IMR-90 (cell line): ENCODE data around the gene NNT. TPM values are rescaled to one million over a fixed set of nuclear protein-coding genes. Genes with fewer than 3 reads are reported as not detected.

Source experiments
- ATAC-seq: fragments of 200-7000 bp; cut with Tn5 transposase; 2 replicates; pipeline ENCODE4 v1.9.1; 2020; ENCODE audit warnings: low read depth, mild to moderate bottlenecking, moderate library complexity
- BruUV-seq: library from RNA; stranded (reverse); fragments of 400-500 nt; replicated peaks from 2 replicates; lab custom pipeline; 2021; lab: Mats Ljungman, UMichigan
- CTCF ChIA-PET: fragments of 300-600 bp; formaldehyde crosslinking; extraction: SDS; loops from one replicate; lab custom pipeline; 2021; ENCODE audit warnings: antibody characterized with exemption; lab: Yijun Ruan, JAX
- POLR2A ChIA-PET: fragments of 300-600 bp; sonication (Branson Sonifier 250); formaldehyde crosslinking; loops from one replicate; lab custom pipeline; 2022; ENCODE audit warnings: antibody characterized with exemption; ENCODE audit not compliant: unreplicated experiment; lab: Charles Lee
- DNase-seq: peaks from one replicate; pipeline ENCODE4 v3.0.0; 2013
- H2AFZ ChIP-seq: replicated peaks from 2 replicates; pipeline ENCODE3; 2013; ENCODE audit warnings: low read length, mild to moderate bottlenecking; ENCODE audit not compliant: poor library complexity
- H2AK5ac ChIP-seq: 2 replicates; pipeline ENCODE4 v1.6.1; 2013; ENCODE audit warnings: low read depth, low read length, inconsistent platforms
- H2AK9ac ChIP-seq: replicated peaks from 2 replicates; pipeline ENCODE3; 2013; ENCODE audit warnings: mild to moderate bottlenecking, low read depth, low read length, moderate library complexity; ENCODE audit not compliant: poor library complexity
- H2BK120ac ChIP-seq: 2 replicates; pipeline ENCODE4 v1.6.1; 2013; ENCODE audit warnings: low read depth, low read length, inconsistent platforms
- H2BK15ac ChIP-seq: 3 replicates; pipeline ENCODE4 v1.6.1; 2013; ENCODE audit warnings: low read depth, low read length, inconsistent platforms
- H2BK20ac ChIP-seq: 2 replicates; pipeline ENCODE4 v1.6.1; 2013; ENCODE audit warnings: low read depth, mild to moderate bottlenecking, inconsistent platforms, low read length, moderate library complexity
- H2BK5ac ChIP-seq: 2 replicates; pipeline ENCODE4 v1.6.1; 2013; ENCODE audit warnings: mild to moderate bottlenecking, low read depth, low read length, inconsistent platforms; ENCODE audit not compliant: poor library complexity, severe bottlenecking
- H3K14ac ChIP-seq: replicated peaks from 2 replicates; pipeline ENCODE4 v1.6.1; 2013; ENCODE audit warnings: low read depth, low read length, inconsistent platforms
- H3K18ac ChIP-seq: 2 replicates; pipeline ENCODE4 v1.6.1; 2013; ENCODE audit warnings: low read depth, low read length, control low read depth
- H3K23ac ChIP-seq: 2 replicates; pipeline ENCODE4 v1.6.1; 2013; ENCODE audit warnings: low read depth, low read length, inconsistent platforms
- H3K27ac ChIP-seq: 2 replicates; pipeline ENCODE4 v1.5.1; 2013; ENCODE audit warnings: mild to moderate bottlenecking, control low read depth, low read length; ENCODE audit not compliant: insufficient read depth
- H3K27me3 ChIP-seq: 2 replicates; pipeline ENCODE4 v1.6.1; 2013; ENCODE audit warnings: low read length; ENCODE audit not compliant: control insufficient read depth, insufficient read depth
- H3K36me3 ChIP-seq: 2 replicates; pipeline ENCODE4 v1.6.1; 2013; ENCODE audit warnings: low read length, mixed read lengths; ENCODE audit not compliant: control insufficient read depth, insufficient read depth
- H3K4ac ChIP-seq: 2 replicates; pipeline ENCODE4 v1.6.1; 2013; ENCODE audit warnings: low read depth, low read length, inconsistent platforms
- H3K4me1 ChIP-seq: 2 replicates; pipeline ENCODE4 v1.6.1; 2013; ENCODE audit warnings: low read length, mixed read lengths; ENCODE audit not compliant: control insufficient read depth, insufficient read depth
- H3K4me2 ChIP-seq: 2 replicates; pipeline ENCODE4 v1.6.1; 2013; ENCODE audit warnings: low read depth, mild to moderate bottlenecking, control low read depth, low read length, moderate library complexity
- H3K4me3 ChIP-seq: 2 replicates; pipeline ENCODE4 v1.5.1; 2013; ENCODE audit warnings: low read depth, mild to moderate bottlenecking, control low read depth, low read length, moderate library complexity; ENCODE audit not compliant: insufficient read depth
- H3K56ac ChIP-seq: 2 replicates; pipeline ENCODE4 v1.6.1; 2013; ENCODE audit warnings: low read length, inconsistent platforms; ENCODE audit not compliant: insufficient read depth; ENCODE audit errors: extremely low read depth
- H3K79me1 ChIP-seq, 2 experiments: 2 replicates each; pipeline ENCODE4 v1.6.1; 2013; ENCODE audit warnings: low read length in 2 of 2, inconsistent platforms in 1 of 2, low read depth in 1 of 2
- H3K9ac ChIP-seq: 2 replicates; pipeline ENCODE4 v1.6.1; 2013; ENCODE audit warnings: low read depth, low read length, control low read depth
- H3K9me1 ChIP-seq: 2 replicates; pipeline ENCODE4 v1.6.1; 2013; ENCODE audit warnings: low read length, inconsistent platforms; ENCODE audit not compliant: insufficient read depth
- H3K9me3 ChIP-seq: 2 replicates; pipeline ENCODE4 v1.6.1; 2013; ENCODE audit warnings: low read length; ENCODE audit not compliant: control insufficient read depth, insufficient read depth
- H4K20me1 ChIP-seq: 2 replicates; pipeline ENCODE4 v1.6.1; 2013; ENCODE audit warnings: low read length, inconsistent platforms; ENCODE audit not compliant: insufficient read depth
- H4K5ac ChIP-seq: 2 replicates; pipeline ENCODE4 v1.6.1; 2013; ENCODE audit warnings: mild to moderate bottlenecking, low read depth, low read length, control low read depth
- H4K8ac ChIP-seq, 2 experiments: 2 replicates each; pipeline ENCODE4 v1.6.1; 2013; ENCODE audit warnings: low read depth in 2 of 2, low read length in 2 of 2, control low read depth in 1 of 2, inconsistent platforms in 1 of 2
- H4K91ac ChIP-seq: 2 replicates; pipeline ENCODE4 v1.6.1; 2013; ENCODE audit warnings: low read depth, low read length, inconsistent platforms; ENCODE audit not compliant: insufficient read depth
- BHLHE40 ChIP-seq: fragments of 150-350 bp; IDR thresholded peaks from 2 replicates; pipeline ENCODE4 v1.6.1; 2016; ENCODE audit warnings: mild to moderate bottlenecking, low read depth, low read length
- CEBPB ChIP-seq: IDR thresholded peaks from 2 replicates; pipeline ENCODE4 v1.6.1; 2012; ENCODE audit warnings: low read depth, low read length, improper control_type of control experiment
- CHD1 ChIP-seq: IDR thresholded peaks from 2 replicates; pipeline ENCODE4 v1.6.1; 2012; ENCODE audit warnings: low read depth, low read length, improper control_type of control experiment
- FOS ChIP-seq: fragments of 150-350 bp; IDR thresholded peaks from 2 replicates; pipeline ENCODE4 v1.6.1; 2016; ENCODE audit warnings: low read depth, low read length
- MAFK ChIP-seq: IDR thresholded peaks from 2 replicates; pipeline ENCODE4 v1.6.1; 2012; ENCODE audit warnings: low read depth, low read length, improper control_type of control experiment
- MAZ ChIP-seq: IDR thresholded peaks from 2 replicates; pipeline ENCODE4 v1.6.1; 2012; ENCODE audit warnings: low read depth, mild to moderate bottlenecking, low read length, improper control_type of control experiment, moderate library complexity, borderline replicate concordance
- MXI1 ChIP-seq: IDR thresholded peaks from 2 replicates; pipeline ENCODE4 v1.6.1; 2012; ENCODE audit warnings: low read depth, mild to moderate bottlenecking, low read length, moderate library complexity, borderline replicate concordance
- NFE2L2 ChIP-seq: fragments of 150-350 bp; IDR thresholded peaks from 2 replicates; pipeline ENCODE4 v1.6.1; 2016; ENCODE audit warnings: low read depth, mild to moderate bottlenecking, low read length
- POLR2A ChIP-seq: IDR thresholded peaks from 2 replicates; pipeline ENCODE4 v1.6.1; 2012; ENCODE audit warnings: mild to moderate bottlenecking, low read depth, low read length
- RAD21 ChIP-seq: IDR thresholded peaks from 2 replicates; pipeline ENCODE4 v1.6.1; 2012; ENCODE audit warnings: low read length, improper control_type of control experiment
- RCOR1 ChIP-seq: IDR thresholded peaks from 2 replicates; pipeline ENCODE4 v1.6.1; 2012; ENCODE audit warnings: mild to moderate bottlenecking, low read length, improper control_type of control experiment; ENCODE audit not compliant: insufficient replicate concordance
- RFX5 ChIP-seq: IDR thresholded peaks from 2 replicates; pipeline ENCODE4 v1.8.0; 2012; ENCODE audit warnings: low read depth, mild to moderate bottlenecking, low read length, moderate library complexity
- SMC3 ChIP-seq: fragments of 150-350 bp; IDR thresholded peaks from 2 replicates; pipeline ENCODE4 v1.6.1; 2016; ENCODE audit warnings: low read depth, mild to moderate bottlenecking, antibody characterized with exemption, low read length, moderate library complexity
- dilution Hi-C: fragments of 300-500 bp; cut with HindIII; formaldehyde crosslinking; loops from one replicate; pipeline ENCODE4 v1.14.3; 2018; ENCODE audit warnings: low sequenced_read_pairs; ENCODE audit not compliant: unreplicated experiment
- in situ Hi-C: fragments of 300-500 bp; cut with MboI; formaldehyde crosslinking; loops from 3 replicates; pipeline ENCODE4 v1.14.3; 2019; ENCODE audit warnings: low sequenced_read_pairs, inconsistent platforms, mixed read lengths
- intact Hi-C: fragments of 100-400 bp; cut with micrococcal nuclease; formaldehyde crosslinking; loops from 2 replicates; pipeline ENCODE4 v1.10.0; 2022
- polyA plus RNA-seq, 3 experiments: library from polyadenylated mRNA; depleted of rRNA; stranded (reverse); fragments of >200 nt; gene quantifications; 2 replicates each; pipeline ENCODE4 v1.2.3, GENCODE V29; 2012; ENCODE audit warnings: low replicate concordance in 1 of 3
- total RNA-seq: library from RNA; depleted of rRNA; stranded (reverse); fragments of >200 nt; gene quantifications from 2 replicates; pipeline ENCODE4 v1.2.3, GENCODE V29; 2012
- TF ChIP-seq, protein P1 (sequence below): fragments of 150-350 bp; IDR thresholded peaks from 2 replicates; pipeline ENCODE4 v1.6.1; 2017; ENCODE audit warnings: mild to moderate bottlenecking, antibody characterized with exemption, low read length, low read depth
- TF ChIP-seq, protein P2 (sequence below): conservative IDR thresholded peaks from 2 replicates; pipeline ENCODE4 v1.5.1; 2012; ENCODE audit warnings: mild to moderate bottlenecking, low read depth, low read length, improper control_type of control experiment
- TF ChIP-seq, protein P3 (sequence below): fragments of 150-350 bp; IDR thresholded peaks from 2 replicates; pipeline ENCODE4 v1.6.1; 2016; ENCODE audit warnings: low read depth, mild to moderate bottlenecking, low read length, moderate library complexity, borderline replicate concordance

NNT gene
- total and polyA plus RNA-seq, 2 of the 4 experiments (the other 2 are of a cell fraction) = 23.1 to 57.2 TPM

DNA sequence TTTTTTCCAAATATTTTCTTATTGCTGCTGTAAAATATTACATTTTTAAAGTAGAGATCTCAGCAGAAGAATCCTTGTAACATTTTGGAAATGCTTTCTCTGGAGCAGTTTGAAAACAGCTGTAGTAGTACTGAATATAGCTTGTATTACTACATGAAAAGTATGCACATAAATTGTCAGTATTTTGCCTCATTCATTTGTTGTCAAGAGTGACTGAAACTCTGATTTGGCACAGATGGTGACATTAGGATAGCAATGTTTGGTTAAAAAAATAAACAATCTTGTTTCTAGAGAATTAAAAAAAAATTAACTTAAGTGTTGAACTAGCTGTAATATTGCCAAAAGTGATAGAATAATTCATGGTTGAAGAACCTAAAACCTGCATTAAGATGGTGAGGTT is 90.4 kb downstream of the NNT start:
- Histone ChIP-seq H3K56ac (no peak overlapping the region), H3K9ac (no peak overlapping the region), H2BK15ac (no peak overlapping the region), H3K18ac (no peak overlapping the region), H4K8ac (no peak overlapping the region), H3K27me3 (no peaks in the 10 kb centered on the region), H2BK20ac (no peak overlapping the region), H3K23ac (no peak overlapping the region), H3K79me1 (peaks cover 8 to 13% of the 10 kb centered on the region in 2 experiments; a peak in 3 of 4 replicates), H3K14ac (no peak overlapping the region), H2BK120ac (no peak overlapping the region), H3K27ac (no peak overlapping the region), H4K5ac (no peak overlapping the region), H3K9me3 (no peaks in the 10 kb centered on the region), H2BK5ac (no peak overlapping the region), H3K4me2 (no peak overlapping the region), H4K20me1 (no peaks in the 10 kb centered on the region), H3K4ac (no peak overlapping the region), H2AK5ac (no peak overlapping the region), H3K4me1 (no peaks in the 10 kb centered on the region), H4K91ac (no peak overlapping the region), H3K4me3 (no peak overlapping the region), H2AK9ac (no peak overlapping the region), H3K9me1 (no peaks in the 10 kb centered on the region), H2AFZ (no peak overlapping the region), H3K36me3 (no peaks in the 10 kb centered on the region)
- ChIA-PET CTCF (interaction anchor here (0.7 kb wide), 1 partner anchor 46 kb away, joined by 3 read pairs; no protein-coding TSS in a partner anchor), POLR2A (no interaction called here)
- intact Hi-C loops (no loop called here), in situ Hi-C loops (no loop called here), dilution Hi-C loops (no loop called here)
- DNase-seq (no peak), ATAC-seq (no peak)
- TF ChIP-seq CHD1 = no peak
- TF ChIP-seq MAZ = no peak
- TF ChIP-seq, protein P1, sequence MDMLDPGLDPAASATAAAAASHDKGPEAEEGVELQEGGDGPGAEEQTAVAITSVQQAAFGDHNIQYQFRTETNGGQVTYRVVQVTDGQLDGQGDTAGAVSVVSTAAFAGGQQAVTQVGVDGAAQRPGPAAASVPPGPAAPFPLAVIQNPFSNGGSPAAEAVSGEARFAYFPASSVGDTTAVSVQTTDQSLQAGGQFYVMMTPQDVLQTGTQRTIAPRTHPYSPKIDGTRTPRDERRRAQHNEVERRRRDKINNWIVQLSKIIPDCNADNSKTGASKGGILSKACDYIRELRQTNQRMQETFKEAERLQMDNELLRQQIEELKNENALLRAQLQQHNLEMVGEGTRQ = no peak
- no peak for TF ChIP-seq RCOR1
- TF ChIP-seq POLR2A = no peak
- no peak for TF ChIP-seq SMC3
- TF ChIP-seq MXI1 = no peak
- TF ChIP-seq, protein P2, sequence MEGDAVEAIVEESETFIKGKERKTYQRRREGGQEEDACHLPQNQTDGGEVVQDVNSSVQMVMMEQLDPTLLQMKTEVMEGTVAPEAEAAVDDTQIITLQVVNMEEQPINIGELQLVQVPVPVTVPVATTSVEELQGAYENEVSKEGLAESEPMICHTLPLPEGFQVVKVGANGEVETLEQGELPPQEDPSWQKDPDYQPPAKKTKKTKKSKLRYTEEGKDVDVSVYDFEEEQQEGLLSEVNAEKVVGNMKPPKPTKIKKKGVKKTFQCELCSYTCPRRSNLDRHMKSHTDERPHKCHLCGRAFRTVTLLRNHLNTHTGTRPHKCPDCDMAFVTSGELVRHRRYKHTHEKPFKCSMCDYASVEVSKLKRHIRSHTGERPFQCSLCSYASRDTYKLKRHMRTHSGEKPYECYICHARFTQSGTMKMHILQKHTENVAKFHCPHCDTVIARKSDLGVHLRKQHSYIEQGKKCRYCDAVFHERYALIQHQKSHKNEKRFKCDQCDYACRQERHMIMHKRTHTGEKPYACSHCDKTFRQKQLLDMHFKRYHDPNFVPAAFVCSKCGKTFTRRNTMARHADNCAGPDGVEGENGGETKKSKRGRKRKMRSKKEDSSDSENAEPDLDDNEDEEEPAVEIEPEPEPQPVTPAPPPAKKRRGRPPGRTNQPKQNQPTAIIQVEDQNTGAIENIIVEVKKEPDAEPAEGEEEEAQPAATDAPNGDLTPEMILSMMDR = no peak
- no peak for TF ChIP-seq RAD21
- TF ChIP-seq, protein P3, sequence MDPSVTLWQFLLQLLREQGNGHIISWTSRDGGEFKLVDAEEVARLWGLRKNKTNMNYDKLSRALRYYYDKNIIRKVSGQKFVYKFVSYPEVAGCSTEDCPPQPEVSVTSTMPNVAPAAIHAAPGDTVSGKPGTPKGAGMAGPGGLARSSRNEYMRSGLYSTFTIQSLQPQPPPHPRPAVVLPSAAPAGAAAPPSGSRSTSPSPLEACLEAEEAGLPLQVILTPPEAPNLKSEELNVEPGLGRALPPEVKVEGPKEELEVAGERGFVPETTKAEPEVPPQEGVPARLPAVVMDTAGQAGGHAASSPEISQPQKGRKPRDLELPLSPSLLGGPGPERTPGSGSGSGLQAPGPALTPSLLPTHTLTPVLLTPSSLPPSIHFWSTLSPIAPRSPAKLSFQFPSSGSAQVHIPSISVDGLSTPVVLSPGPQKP = no peak
- TF ChIP-seq CEBPB = no peak
- TF ChIP-seq NFE2L2 = no peak
- no peak for TF ChIP-seq MAFK
- TF ChIP-seq RFX5 = no peak
- TF ChIP-seq BHLHE40 = no peak
- no peak for TF ChIP-seq FOS
- no TSS peak for BruUV-seq
